ENCODE measurements around the gene ABRACL. TPM values are rescaled to one million over a fixed set of nuclear protein-coding genes. Genes with fewer than 3 reads are reported as not detected.

ABRACL gene
- total RNA-seq, 1 donor from 2014 or later: 159 TPM

DNA sequence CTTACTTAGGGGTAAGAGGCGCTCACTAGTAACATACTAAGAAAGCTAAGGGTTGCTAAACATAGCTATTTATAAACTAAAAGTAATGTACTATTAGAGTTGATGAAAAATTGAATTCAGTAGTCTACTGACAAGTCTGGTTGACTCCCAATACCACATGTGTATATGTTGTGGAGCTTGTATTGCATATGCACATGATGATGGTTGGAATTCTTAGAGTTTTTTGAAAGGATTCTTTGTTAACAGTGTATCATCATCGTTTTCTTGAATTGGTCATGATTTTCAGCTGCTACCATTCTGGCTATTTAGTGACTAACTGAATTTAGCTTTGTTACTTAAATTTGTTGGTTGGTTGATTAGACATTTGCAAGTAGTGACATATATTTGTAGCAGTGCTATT is 27.2 kb downstream of the ABRACL start:
- no peak for DNase-seq (ENCODE audit: low read depth)
- TF ChIP-seq, protein P1, sequence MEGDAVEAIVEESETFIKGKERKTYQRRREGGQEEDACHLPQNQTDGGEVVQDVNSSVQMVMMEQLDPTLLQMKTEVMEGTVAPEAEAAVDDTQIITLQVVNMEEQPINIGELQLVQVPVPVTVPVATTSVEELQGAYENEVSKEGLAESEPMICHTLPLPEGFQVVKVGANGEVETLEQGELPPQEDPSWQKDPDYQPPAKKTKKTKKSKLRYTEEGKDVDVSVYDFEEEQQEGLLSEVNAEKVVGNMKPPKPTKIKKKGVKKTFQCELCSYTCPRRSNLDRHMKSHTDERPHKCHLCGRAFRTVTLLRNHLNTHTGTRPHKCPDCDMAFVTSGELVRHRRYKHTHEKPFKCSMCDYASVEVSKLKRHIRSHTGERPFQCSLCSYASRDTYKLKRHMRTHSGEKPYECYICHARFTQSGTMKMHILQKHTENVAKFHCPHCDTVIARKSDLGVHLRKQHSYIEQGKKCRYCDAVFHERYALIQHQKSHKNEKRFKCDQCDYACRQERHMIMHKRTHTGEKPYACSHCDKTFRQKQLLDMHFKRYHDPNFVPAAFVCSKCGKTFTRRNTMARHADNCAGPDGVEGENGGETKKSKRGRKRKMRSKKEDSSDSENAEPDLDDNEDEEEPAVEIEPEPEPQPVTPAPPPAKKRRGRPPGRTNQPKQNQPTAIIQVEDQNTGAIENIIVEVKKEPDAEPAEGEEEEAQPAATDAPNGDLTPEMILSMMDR (conservative IDR thresholded peaks at IDR 0.05; ENCODE audit: low read depth, low read length): no peak
- no peak overlapping the region for H3K4me3 ChIP-seq (ENCODE audit: low read depth, low read length)

- H3K4me3 ChIP-seq (ENCODE audit: low read depth, low read length): no peak overlapping the region
- TF ChIP-seq, protein P1 (conservative IDR thresholded peaks at IDR 0.05; ENCODE audit: low read depth, low read length): no peak
- DNase-seq (ENCODE audit: low read depth): no peak
Measured at GRCh38 chr6:139058029-139058428, 29.5 kb downstream of the ABRACL start.

- no peak overlapping the region for H3K4me3 ChIP-seq (ENCODE audit: low read depth, low read length)
- TF ChIP-seq, protein P1 (conservative IDR thresholded peaks at IDR 0.05; ENCODE audit: low read depth, low read length): no peak
- DNase-seq (ENCODE audit: low read depth): no peak
Measured at GRCh38 chr6:139060332-139060731, 31.8 kb downstream of the ABRACL start.

- no peak for DNase-seq (ENCODE audit: low read depth)
- TF ChIP-seq, protein P1 (conservative IDR thresholded peaks at IDR 0.05; ENCODE audit: low read depth, low read length): no peak
- no peak overlapping the region for H3K4me3 ChIP-seq (ENCODE audit: low read depth, low read length)
Measured at GRCh38 chr6:139062932-139063646, 34.5 kb downstream of the ABRACL start.

GRCh38 chr6:139064981-139065665 is 36.6 kb downstream of the ABRACL start:
- no peak overlapping the region for H3K4me3 ChIP-seq (ENCODE audit: low read depth, low read length)
- DNase-seq (ENCODE audit: low read depth): no peak
- TF ChIP-seq, protein P1 (conservative IDR thresholded peaks at IDR 0.05; ENCODE audit: low read depth, low read length): no peak

- no peak for DNase-seq (ENCODE audit: low read depth)
- H3K4me3 ChIP-seq (ENCODE audit: low read depth, low read length): no peak overlapping the region
- TF ChIP-seq, protein P1 (conservative IDR thresholded peaks at IDR 0.05; ENCODE audit: low read depth, low read length): no peak
Measured at GRCh38 chr6:139066080-139066479, 37.5 kb downstream of the ABRACL start.
